Measurements from ENCODE around the gene MOGAT1.

The MOGAT1 gene

GRCh38 chr2:222669353-222669752 is 2.1 kb upstream of the MOGAT1 start:
- TF ChIP-seq, protein P1, sequence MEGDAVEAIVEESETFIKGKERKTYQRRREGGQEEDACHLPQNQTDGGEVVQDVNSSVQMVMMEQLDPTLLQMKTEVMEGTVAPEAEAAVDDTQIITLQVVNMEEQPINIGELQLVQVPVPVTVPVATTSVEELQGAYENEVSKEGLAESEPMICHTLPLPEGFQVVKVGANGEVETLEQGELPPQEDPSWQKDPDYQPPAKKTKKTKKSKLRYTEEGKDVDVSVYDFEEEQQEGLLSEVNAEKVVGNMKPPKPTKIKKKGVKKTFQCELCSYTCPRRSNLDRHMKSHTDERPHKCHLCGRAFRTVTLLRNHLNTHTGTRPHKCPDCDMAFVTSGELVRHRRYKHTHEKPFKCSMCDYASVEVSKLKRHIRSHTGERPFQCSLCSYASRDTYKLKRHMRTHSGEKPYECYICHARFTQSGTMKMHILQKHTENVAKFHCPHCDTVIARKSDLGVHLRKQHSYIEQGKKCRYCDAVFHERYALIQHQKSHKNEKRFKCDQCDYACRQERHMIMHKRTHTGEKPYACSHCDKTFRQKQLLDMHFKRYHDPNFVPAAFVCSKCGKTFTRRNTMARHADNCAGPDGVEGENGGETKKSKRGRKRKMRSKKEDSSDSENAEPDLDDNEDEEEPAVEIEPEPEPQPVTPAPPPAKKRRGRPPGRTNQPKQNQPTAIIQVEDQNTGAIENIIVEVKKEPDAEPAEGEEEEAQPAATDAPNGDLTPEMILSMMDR (IDR thresholded peaks at IDR 0.05; ENCODE audit: low read depth, low read length, missing control alignments): no peak
- no peak overlapping the region for H3K4me3 ChIP-seq (replicated peaks; ENCODE audit: low read depth, low read length)
- DNase-seq (ENCODE audit: extremely low read depth, low read depth): no peak

GRCh38 chr2:222670191-222671038 is 1.0 kb upstream of the MOGAT1 start:
- H3K4me3 ChIP-seq (replicated peaks; ENCODE audit: low read depth, low read length): no peak overlapping the region
- TF ChIP-seq, protein P1 (IDR thresholded peaks at IDR 0.05; ENCODE audit: low read depth, low read length, missing control alignments): no peak

DNA sequence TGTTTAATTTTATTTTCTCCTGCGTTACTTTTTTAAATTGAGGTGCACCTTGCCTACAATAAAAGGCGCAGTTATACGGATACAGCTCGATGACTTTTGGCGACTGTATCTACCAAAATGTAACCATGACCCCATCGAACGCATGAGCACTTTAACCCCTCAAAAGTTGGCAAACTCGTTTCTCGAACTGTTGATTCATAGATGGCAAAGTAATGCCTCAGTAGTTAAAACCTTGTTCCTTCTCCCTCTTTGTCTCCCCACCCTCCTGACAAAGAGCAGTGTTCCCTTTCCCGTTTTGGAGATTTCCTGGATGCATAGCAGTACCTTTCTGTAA is 577 bp downstream of the MOGAT1 start:
- no peak for DNase-seq (ENCODE audit: extremely low read depth, low read depth)
- H3K4me3 ChIP-seq (replicated peaks; ENCODE audit: low read depth, low read length): peak overlapping the region; percentile 40
- TF ChIP-seq, protein P1 (IDR thresholded peaks at IDR 0.05; ENCODE audit: low read depth, low read length, missing control alignments): no peak

More at GRCh38 chr2:222670191-222671038, 1.0 kb upstream of the MOGAT1 start:
- DNase-seq (ENCODE audit: extremely low read depth, low read depth): no peak

DNA sequence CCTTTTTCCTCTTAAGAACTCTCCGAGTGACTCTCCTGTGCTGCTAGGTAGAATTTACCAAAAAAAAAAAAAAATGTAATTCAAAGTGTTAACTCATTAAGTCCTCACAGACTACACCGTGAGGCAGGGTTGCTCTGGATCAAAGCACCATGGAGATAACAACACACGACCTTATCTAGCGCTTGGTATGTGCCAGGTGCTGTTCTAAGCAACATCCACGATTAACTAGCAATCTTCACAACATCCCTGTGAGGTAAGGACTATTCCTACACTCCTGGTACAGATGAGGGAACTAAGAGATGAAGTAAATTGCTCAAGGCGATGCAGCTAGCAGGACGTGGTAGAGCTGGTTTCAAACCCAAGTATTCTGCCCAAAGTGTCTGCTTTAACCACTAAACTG is 1.8 kb downstream of the MOGAT1 start:
- H3K4me3 ChIP-seq (replicated peaks; ENCODE audit: low read depth, low read length): no peak overlapping the region
- TF ChIP-seq, protein P1 (IDR thresholded peaks at IDR 0.05; ENCODE audit: low read depth, low read length, missing control alignments): no peak
- DNase-seq (ENCODE audit: extremely low read depth, low read depth): no peak

DNA sequence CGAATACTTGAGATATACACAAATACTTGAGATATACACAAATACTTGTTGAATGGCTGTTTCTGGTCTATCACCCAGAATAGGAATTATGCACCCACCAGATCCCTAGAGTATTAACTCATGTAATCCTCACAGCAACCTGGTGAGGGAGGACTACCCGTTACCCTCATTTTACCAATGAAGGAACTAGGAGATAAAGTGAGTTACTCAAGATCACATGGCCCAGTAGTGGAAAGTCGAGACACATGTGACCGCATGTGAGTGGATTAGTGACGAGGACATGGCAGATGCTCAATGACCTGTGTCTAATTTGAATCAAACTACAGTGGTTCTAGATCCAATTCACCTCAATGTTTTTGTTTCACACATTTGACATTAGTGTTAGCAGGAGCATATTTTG is 2.4 kb downstream of the MOGAT1 start:
- TF ChIP-seq, protein P1 (IDR thresholded peaks at IDR 0.05; ENCODE audit: low read depth, low read length, missing control alignments): no peak
- no peak overlapping the region for H3K4me3 ChIP-seq (replicated peaks; ENCODE audit: low read depth, low read length)
- DNase-seq (ENCODE audit: extremely low read depth, low read depth): no peak

GRCh38 chr2:222677981-222678380 is 6.5 kb downstream of the MOGAT1 start:
- no peak overlapping the region for H3K4me3 ChIP-seq (replicated peaks; ENCODE audit: low read depth, low read length)
- TF ChIP-seq, protein P1 (IDR thresholded peaks at IDR 0.05; ENCODE audit: low read depth, low read length, missing control alignments): peak; percentile 14
- DNase-seq (ENCODE audit: extremely low read depth, low read depth): no peak
